Activated naive CD4-positive, alpha-beta T cell treated with anti-CD3 and anti-CD28 coated beads, Interleukin-2, amount 10 ng/mL, durations not matched to agents 7 days and 5 days (primary cell): ENCODE results near the gene ZNF148.

Experiments
- CTCF ChIA-PET: fragments of 350-600 bp; sonication (Branson Sonifier 250); formaldehyde crosslinking; loops from one replicate; lab custom pipeline; 2021; ENCODE audit warnings: antibody characterized with exemption; lab: Charles Lee
- DNase-seq: peaks from one replicate; pipeline ENCODE4 v3.0.0-alpha.2; 2020
- H3K27ac Mint-ChIP-seq: one replicate; pipeline ENCODE4 v1.8.0; 2021; ENCODE audit warnings: mild to moderate bottlenecking, moderate library complexity, mixed read lengths
- H3K27me3 Mint-ChIP-seq: one replicate; pipeline ENCODE4 v1.8.0; 2021; ENCODE audit warnings: mild to moderate bottlenecking, mixed read lengths
- H3K36me3 Mint-ChIP-seq: one replicate; pipeline ENCODE4 v1.8.0; 2021; ENCODE audit warnings: mixed read lengths
- H3K4me1 Mint-ChIP-seq: one replicate; pipeline ENCODE4 v1.8.0; 2021; ENCODE audit warnings: mixed read lengths
- H3K4me3 Mint-ChIP-seq: one replicate; pipeline ENCODE4 v1.8.0; 2021; ENCODE audit warnings: mild to moderate bottlenecking, moderate library complexity, mixed read lengths
- H3K9me3 Mint-ChIP-seq: one replicate; pipeline ENCODE4 v1.8.0; 2021; ENCODE audit warnings: mixed read lengths

Gene ZNF148

DNA sequence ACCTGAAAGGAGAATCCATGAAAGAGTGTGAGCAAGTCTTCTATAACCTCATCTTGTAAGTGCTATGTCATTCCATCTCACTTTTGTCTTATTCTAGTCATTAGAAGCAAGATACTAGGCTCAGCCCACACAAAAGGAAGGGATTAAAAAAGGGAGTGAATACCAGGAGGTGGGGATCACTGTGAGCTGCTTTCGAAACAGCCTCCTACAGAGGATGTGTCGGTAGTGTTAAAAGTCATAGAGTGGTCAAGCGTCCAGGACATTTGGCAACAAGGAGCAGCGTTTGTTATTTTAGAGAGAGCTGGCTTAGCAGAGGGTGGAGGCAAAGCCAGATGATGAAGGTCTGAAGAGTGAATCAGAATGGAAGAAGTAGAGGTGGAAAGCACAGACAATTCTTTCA lies 11.7 kb upstream of the ZNF148 start:
- CTCF ChIA-PET, result no interaction called here

DNA sequence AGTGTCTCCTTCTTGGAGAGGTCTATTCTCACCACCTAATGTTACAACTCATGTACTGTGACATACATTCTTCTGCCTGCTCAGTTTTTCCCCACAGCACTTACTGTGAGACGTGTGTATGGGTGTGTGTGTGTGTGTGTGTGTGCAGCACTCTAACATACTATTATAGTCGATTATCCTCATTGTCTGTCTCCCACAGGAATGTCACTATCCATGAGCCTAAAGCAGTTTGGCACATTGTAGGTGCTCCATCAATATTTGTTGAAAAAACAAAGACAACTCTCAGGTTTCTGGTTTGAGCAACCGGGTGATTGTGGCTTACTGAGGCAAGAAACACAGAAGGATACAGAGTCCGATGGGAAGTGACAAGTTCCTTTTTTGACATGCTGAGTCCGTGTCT lies 8.6 kb upstream of the ZNF148 start:
- no peak for DNase-seq
- Mint-ChIP-seq H3K9me3 (peaks cover 4% of the 10 kb centered on the region), H3K27me3 (peaks cover 14% of the 10 kb centered on the region), H3K27ac (no peak overlapping the region), H3K4me3 (no peak overlapping the region), H3K36me3 (no peaks in the 10 kb centered on the region), H3K4me1 (peaks cover 16% of the 10 kb centered on the region)
- CTCF ChIA-PET, result no interaction called here

More for the DNA sequence above, 11.7 kb upstream of the ZNF148 start:
- H3K4me3 Mint-ChIP-seq, result no peak overlapping the region
- peaks cover 27% of the 10 kb centered on the region for H3K4me1 Mint-ChIP-seq
- no peaks in the 10 kb centered on the region for H3K36me3 Mint-ChIP-seq
- H3K27me3 Mint-ChIP-seq, result peaks cover 21% of the 10 kb centered on the region
- no peak overlapping the region for H3K27ac Mint-ChIP-seq
- peaks cover 4% of the 10 kb centered on the region for H3K9me3 Mint-ChIP-seq
- DNase-seq, result no peak

DNA sequence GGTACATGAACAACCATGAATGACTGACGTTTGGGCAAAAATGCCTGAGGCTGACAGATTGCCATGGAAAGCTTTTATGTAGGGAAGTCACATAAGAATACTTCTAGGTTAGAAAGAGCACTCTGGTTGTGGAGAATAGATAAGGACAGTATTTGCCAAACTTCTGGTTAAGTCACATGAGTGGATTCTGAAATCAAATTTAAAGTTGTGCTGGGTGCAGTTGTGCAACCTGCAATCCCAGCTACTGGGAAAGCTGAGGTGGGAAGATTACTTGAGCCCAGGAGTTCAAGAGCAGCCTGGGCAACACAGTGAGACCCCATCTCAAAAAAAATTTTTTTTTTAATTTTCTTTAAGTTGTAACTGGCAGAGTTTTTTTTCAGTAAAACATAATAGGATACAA lies 7.2 kb upstream of the ZNF148 start:
- H3K27me3 Mint-ChIP-seq, result peaks cover 18% of the 10 kb centered on the region
- H3K9me3 Mint-ChIP-seq, result no peaks in the 10 kb centered on the region
- CTCF ChIA-PET, result interaction anchor here (0.7 to 1.1 kb wide), 3 partner anchors 12 to 232 kb away, joined by 3 read pairs; no protein-coding TSS in a partner anchor
- DNase-seq, result no peak
- H3K36me3 Mint-ChIP-seq, result no peaks in the 10 kb centered on the region
- no peak overlapping the region for H3K4me3 Mint-ChIP-seq
- H3K27ac Mint-ChIP-seq, result no peak overlapping the region
- peaks cover 12% of the 10 kb centered on the region for H3K4me1 Mint-ChIP-seq

DNA sequence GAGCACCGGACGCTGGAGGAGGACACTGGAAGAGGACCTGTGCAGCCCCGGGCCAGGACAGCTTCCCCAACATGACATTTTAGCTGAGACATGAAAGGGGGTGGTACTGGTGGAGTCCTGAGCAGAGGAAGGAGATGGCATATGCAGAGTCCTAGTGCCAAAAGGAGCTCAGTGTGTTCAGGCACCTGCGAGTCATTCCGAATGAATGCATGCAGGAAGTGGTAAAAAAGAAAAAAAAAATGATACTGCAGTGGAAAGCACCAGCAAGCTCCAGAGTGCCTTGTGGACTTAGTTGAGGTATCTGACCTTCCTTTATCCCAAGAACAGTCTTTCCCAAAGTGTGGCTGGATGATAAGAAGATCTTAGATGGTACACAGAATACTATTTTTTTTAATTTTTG lies 6.6 kb upstream of the ZNF148 start:
- Mint-ChIP-seq H3K36me3 (no peaks in the 10 kb centered on the region), H3K27ac (peak overlapping the region; percentile 43), H3K27me3 (peaks cover 15% of the 10 kb centered on the region)

DNA sequence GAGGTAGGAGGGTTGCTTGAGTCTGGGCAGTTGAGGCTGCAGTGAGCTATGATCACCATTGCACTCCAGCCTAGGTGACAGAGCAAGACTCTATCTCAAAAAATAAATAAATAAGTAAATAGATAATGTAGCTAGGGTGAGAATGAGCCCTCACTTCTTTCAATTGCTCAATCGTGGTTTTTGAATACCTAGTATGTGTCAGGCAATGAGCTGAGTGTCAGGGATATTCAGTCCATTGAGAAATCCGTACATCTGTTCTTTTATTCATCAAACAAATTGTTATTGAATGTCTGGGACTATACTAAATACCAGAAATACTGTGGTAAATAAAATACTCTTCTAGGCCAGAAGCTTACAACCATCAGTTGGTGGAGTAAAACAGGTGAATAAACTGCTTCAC lies 6.2 kb upstream of the ZNF148 start:
- no peaks in the 10 kb centered on the region for H3K36me3 Mint-ChIP-seq
- no peak overlapping the region for H3K27ac Mint-ChIP-seq
- H3K4me3 Mint-ChIP-seq, result no peak overlapping the region
- peaks cover 13% of the 10 kb centered on the region for H3K4me1 Mint-ChIP-seq
- DNase-seq, result no peak
- H3K9me3 Mint-ChIP-seq, result no peaks in the 10 kb centered on the region
- H3K27me3 Mint-ChIP-seq, result peaks cover 14% of the 10 kb centered on the region
- CTCF ChIA-PET, result interaction anchor here (0.9 to 1.1 kb wide), 2 partner anchors 13 to 21 kb away, joined by 3 read pairs; no protein-coding TSS in a partner anchor

More for the DNA sequence above, 6.6 kb upstream of the ZNF148 start:
- no peaks in the 10 kb centered on the region for H3K9me3 Mint-ChIP-seq
- H3K4me3 Mint-ChIP-seq, result no peak overlapping the region
- peak; percentile 35 for DNase-seq
- peaks cover 12% of the 10 kb centered on the region for H3K4me1 Mint-ChIP-seq
- CTCF ChIA-PET, result interaction anchor here (0.7 to 1.1 kb wide), 3 partner anchors 13 to 231 kb away, joined by 3 read pairs; no protein-coding TSS in a partner anchor

DNA sequence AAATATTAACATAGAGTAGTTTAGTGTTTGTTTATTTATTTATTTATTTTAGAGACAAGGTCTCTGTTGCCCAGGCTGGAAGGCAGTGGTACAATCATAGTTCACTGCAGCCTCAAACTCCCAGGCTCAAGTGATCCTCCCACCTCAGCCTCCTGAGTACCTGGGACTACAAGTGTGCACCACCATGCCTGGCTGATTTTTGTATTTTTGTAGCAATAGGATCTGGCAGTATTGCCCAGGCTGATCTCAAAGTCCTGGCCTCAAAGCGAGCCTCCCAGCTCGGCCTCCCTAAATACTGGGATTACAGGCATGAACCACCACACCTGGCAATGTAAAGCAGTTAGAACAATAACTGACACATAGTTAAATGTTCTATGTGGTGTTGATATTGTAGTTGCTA lies 4.4 kb upstream of the ZNF148 start:
- CTCF ChIA-PET, result no interaction called here
- H3K9me3 Mint-ChIP-seq, result no peaks in the 10 kb centered on the region
- H3K27me3 Mint-ChIP-seq, result peaks cover 7% of the 10 kb centered on the region
- H3K4me3 Mint-ChIP-seq, result no peak overlapping the region
- peaks cover 2% of the 10 kb centered on the region for H3K36me3 Mint-ChIP-seq
- DNase-seq, result no peak
- peaks cover 23% of the 10 kb centered on the region for H3K4me1 Mint-ChIP-seq
- no peak overlapping the region for H3K27ac Mint-ChIP-seq

DNA sequence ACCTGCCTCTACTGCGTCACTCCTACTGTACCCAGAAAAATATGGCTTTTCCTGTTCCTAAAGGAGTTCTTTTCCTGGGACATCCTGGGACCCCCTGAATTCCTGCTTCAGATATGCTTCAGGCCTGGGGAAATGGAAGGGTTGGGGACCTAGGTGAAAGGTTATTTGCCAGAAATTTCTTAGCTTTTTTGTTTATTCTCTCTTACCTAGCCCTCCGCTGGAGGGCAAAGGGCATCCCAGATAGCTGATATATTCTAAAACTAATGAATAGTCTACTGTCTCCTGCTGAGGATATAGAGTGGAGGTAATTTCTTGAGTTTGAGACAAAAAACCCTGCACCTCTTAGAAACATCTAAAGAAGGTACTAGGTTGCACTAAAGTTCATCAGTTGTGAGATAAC lies 3.6 kb upstream of the ZNF148 start:
- Mint-ChIP-seq H3K4me3 (no peak overlapping the region), H3K4me1 (peaks cover 30% of the 10 kb centered on the region), H3K27me3 (peaks cover 7% of the 10 kb centered on the region), H3K36me3 (peaks cover 5% of the 10 kb centered on the region), H3K9me3 (no peaks in the 10 kb centered on the region), H3K27ac (no peak overlapping the region)
- CTCF ChIA-PET, result no interaction called here
- no peak for DNase-seq

DNA sequence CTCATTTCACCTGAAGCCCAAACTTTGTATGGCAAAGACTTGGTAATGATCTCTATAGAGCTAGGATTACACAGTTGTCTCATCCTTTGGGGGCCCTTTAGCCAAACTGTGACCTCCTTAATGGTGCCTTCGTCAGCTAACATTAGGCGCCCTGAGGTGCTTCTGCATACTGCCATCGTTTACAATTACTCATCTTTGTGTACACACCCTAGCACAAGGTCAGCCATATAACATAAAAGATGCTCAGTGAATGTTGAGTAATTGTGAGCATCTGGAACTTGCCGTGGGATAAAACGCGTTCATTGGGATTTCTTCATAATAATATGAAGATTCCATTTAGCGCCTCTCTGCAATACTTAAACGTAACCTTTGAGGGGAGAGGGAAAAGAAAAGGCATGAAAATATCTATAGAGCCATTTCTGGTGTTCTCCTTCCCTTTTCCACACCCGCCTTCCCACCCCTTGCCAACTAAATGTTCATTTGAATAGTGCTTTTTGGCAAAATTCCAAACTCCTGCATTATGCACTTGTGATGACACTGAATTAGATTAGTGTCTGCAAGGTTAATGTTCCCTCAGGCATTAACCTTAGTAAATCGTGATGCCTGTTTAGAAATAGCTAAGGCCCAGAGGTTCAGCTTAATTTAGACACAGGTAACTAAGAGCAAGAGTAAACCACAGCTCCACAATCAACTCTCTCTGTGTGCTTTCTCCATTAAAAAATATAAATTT lies 990 bp upstream of the ZNF148 start:
- H3K36me3 Mint-ChIP-seq, result peaks cover 14% of the 10 kb centered on the region
- peak overlapping the region; percentile 96 for H3K4me3 Mint-ChIP-seq
- H3K27ac Mint-ChIP-seq, result peak overlapping the region; percentile 91

DNA sequence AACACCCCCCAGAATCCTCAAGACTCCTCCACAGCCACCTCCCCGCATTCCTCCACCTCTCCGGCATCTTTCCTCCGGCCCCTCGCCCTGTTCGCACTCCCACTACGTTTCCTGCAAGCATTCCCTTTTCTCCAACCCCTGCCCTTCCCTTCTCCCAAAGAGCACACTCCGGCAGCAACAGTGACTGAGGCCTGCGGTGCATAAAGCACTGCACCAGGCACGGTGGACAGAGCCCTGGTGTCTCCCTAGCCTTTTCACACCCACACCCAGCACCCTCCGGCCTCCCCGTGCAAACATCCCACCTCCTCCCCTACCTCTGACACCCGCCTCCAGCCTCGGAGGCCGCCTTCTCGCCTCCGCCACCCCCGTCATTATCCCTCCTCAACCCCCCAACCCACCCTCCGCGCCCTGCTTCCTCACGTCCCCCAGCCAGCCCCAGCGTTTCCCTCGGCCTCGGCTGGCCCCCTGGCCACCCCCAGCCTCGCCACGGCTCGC lies 577 bp downstream of the ZNF148 start:
- peaks cover 24% of the 10 kb centered on the region for H3K36me3 Mint-ChIP-seq
- peak overlapping the region; percentile 96 for H3K4me3 Mint-ChIP-seq
- H3K27me3 Mint-ChIP-seq, result peaks cover 4% of the 10 kb centered on the region
- H3K4me1 Mint-ChIP-seq, result peaks cover 39% of the 10 kb centered on the region
- H3K27ac Mint-ChIP-seq, result peak overlapping the region; percentile 81
- H3K9me3 Mint-ChIP-seq, result no peaks in the 10 kb centered on the region
- CTCF ChIA-PET, result no interaction called here
- peak; percentile 61 for DNase-seq

More for the DNA sequence above, 990 bp upstream of the ZNF148 start:
- Mint-ChIP-seq H3K9me3 (no peaks in the 10 kb centered on the region), H3K4me1 (peaks cover 30% of the 10 kb centered on the region), H3K27me3 (peaks cover 4% of the 10 kb centered on the region)
- CTCF ChIA-PET, result interaction anchor here (1.2 kb wide), 2 partner anchors 13 to 381 kb away, joined by 3 read pairs; no protein-coding TSS in a partner anchor
- DNase-seq, result no peak

DNA sequence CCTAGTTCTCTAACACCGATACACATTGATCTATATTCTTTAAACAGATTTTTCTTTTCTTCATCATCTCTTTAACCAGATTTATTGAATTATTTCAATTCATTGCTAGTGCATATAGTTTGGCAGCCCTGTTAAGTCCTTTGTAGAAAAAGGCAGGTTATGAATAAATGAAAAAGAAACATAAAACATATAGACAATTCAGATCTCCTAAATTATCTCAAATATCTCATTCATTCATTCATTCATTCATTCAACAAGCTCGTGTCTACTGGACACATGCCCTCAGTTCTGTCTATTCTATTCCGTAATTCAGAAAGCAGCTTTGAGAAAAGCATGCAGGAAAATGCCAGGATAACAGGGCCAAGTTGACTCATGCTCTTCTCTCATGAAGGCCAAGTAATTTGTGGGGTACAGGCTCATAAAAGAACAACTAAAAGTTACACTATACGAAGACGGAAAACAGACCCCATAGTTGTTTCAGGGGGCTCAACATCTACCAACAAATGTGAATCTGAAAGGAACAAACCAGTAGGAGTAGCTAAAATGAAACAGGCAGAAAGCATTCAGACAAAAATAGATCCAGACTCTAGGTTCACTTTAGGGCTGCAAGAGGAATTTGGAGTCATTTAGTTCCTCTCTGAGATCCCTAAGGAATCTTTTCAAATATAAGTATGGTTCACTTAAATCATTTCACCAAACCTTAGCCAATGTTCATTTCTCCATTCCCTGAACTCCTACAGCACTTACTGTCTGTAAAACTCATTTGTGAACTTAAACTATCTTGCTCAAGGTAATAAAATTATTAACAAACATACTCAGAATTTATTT lies 7.5 kb downstream of the ZNF148 start:
- DNase-seq, result no peak
- Mint-ChIP-seq H3K27me3 (no peaks in the 10 kb centered on the region), H3K4me1 (peaks cover 22% of the 10 kb centered on the region), H3K27ac (no peak overlapping the region), H3K4me3 (no peak overlapping the region), H3K9me3 (no peaks in the 10 kb centered on the region), H3K36me3 (peaks cover 30% of the 10 kb centered on the region)
- CTCF ChIA-PET, result interaction anchor here (1.4 to 1.5 kb wide), 2 partner anchors 9 to 58 kb away, joined by 3 to 4 read pairs; no protein-coding TSS in a partner anchor

DNA sequence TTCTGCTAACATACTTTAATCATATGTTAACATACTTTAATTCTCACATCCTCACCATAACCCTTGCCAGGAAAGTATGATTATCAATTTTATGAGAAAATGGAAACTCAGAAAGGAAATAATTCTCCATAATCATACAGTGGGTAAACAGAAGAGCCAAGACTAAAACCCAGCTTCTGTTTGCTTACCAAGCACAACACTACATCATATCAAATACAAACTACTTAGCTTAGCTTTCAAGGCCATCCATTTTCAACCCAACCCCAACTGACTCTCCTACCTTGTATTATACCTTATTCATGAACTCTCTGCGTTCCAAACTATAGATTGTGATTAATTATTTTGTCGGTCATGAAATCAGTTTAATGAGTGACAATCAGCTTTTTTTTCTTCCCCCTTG lies 9.0 kb downstream of the ZNF148 start:
- Mint-ChIP-seq H3K9me3 (no peaks in the 10 kb centered on the region), H3K27ac (no peak overlapping the region), H3K4me3 (no peak overlapping the region), H3K36me3 (peaks cover 29% of the 10 kb centered on the region), H3K27me3 (no peaks in the 10 kb centered on the region), H3K4me1 (peaks cover 24% of the 10 kb centered on the region)
- DNase-seq, result no peak
- CTCF ChIA-PET, result no interaction called here

DNA sequence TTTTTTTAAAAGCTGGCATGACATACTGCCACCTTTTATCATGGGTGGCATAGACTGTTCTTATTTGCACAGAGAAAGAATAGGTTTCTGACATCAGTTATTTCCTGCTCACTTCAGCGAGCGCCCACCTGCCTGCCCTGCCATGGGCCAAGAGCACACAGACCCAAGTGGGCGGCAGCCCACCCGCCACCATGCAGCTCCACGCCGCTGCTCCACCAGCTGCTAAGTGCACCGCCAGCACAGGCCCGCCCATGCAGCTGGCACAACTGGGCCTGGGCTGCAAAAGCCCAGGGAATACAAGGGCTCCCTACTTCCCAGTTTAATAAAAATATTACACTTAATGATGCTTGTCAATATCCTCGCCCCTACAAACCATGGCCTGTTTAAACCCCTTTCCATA lies 15.4 kb downstream of the ZNF148 start:
- no peak overlapping the region for H3K4me3 Mint-ChIP-seq
- peaks cover 32% of the 10 kb centered on the region for H3K4me1 Mint-ChIP-seq
- DNase-seq, result no peak
- CTCF ChIA-PET, result interaction anchor here (1.1 to 1.2 kb wide), 2 partner anchors 12 to 22 kb away, joined by 3 to 4 read pairs; no protein-coding TSS in a partner anchor
- no peaks in the 10 kb centered on the region for H3K9me3 Mint-ChIP-seq
- H3K36me3 Mint-ChIP-seq, result peaks cover 9% of the 10 kb centered on the region
- peaks cover 3% of the 10 kb centered on the region for H3K27me3 Mint-ChIP-seq
- no peak overlapping the region for H3K27ac Mint-ChIP-seq

DNA sequence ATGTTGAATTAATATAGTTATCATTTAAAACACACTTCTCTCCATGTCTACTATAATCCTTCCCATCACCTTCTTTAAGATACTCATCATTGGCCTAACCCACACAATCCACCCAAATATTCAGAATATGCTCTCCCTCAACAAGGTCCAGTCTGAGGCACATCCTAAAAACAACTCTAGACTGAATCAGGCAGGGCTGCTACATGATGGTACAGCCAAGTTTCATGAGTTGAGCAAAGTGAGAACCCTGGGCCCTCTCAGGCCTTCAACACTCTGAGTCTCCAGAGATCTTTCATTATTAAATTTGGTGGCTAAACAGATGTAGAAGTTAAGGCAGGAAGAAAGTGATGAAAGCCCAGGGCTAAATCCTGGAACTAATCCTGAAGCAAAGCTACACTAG lies 16.2 kb downstream of the ZNF148 start:
- Mint-ChIP-seq H3K4me1 (peaks cover 32% of the 10 kb centered on the region), H3K4me3 (no peak overlapping the region), H3K36me3 (peaks cover 9% of the 10 kb centered on the region), H3K27ac (no peak overlapping the region), H3K9me3 (no peaks in the 10 kb centered on the region), H3K27me3 (peaks cover 3% of the 10 kb centered on the region)
- CTCF ChIA-PET, result interaction anchor here (1.2 kb wide), 1 partner anchor 11 kb away, joined by 4 read pairs; no protein-coding TSS in a partner anchor
- DNase-seq, result no peak

DNA sequence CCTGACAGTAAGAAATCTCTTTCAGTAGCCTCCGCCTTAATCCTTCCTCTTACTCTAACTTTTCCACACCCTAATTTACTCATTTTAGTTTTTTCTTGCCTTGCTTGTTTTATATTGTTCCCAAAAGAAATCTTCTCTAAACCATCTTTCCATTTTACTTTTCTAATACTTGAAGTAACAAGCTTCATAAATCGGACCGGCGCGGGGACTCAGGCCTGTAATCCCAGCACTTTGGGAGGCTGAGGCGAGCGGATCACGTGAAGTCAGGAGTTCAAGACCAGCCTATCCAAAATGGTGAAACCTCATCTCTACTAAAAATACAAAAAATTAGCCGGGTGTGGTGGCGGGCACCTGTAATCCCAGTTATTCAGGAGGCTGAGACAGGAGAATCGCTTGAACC lies 17.3 kb downstream of the ZNF148 start:
- DNase-seq, result no peak
- Mint-ChIP-seq H3K36me3 (peaks cover 13% of the 10 kb centered on the region), H3K4me1 (peaks cover 37% of the 10 kb centered on the region), H3K27me3 (peaks cover 3% of the 10 kb centered on the region), H3K9me3 (no peaks in the 10 kb centered on the region), H3K4me3 (peak overlapping the region; percentile 79), H3K27ac (no peak overlapping the region)
- CTCF ChIA-PET, result interaction anchor here (0.6 to 1.1 kb wide), 3 partner anchors 9 to 456 kb away, joined by 3 read pairs; no protein-coding TSS in a partner anchor
